Measurements from ENCODE around the gene FECH.

DNA sequence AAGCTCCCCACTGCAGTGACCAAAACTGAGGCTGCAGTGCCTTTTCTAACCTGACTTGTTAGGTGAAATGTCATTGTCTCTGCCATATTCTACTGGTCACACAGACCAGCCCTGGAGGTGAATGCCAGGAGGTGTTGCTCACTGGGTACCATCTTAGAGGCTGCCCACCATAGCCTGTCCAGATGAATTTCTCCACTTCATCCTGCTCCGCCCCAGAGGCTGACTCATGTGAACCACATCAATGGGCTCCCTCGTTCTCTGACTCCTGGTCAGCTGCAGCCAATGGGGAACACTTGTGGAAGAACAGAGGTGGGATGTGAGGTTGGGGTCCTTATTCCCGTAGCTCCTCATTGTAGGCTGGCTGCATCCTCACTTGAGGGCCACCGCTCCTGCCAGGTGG lies 38.5 kb upstream of the FECH start:
- TF ChIP-seq, protein P1, sequence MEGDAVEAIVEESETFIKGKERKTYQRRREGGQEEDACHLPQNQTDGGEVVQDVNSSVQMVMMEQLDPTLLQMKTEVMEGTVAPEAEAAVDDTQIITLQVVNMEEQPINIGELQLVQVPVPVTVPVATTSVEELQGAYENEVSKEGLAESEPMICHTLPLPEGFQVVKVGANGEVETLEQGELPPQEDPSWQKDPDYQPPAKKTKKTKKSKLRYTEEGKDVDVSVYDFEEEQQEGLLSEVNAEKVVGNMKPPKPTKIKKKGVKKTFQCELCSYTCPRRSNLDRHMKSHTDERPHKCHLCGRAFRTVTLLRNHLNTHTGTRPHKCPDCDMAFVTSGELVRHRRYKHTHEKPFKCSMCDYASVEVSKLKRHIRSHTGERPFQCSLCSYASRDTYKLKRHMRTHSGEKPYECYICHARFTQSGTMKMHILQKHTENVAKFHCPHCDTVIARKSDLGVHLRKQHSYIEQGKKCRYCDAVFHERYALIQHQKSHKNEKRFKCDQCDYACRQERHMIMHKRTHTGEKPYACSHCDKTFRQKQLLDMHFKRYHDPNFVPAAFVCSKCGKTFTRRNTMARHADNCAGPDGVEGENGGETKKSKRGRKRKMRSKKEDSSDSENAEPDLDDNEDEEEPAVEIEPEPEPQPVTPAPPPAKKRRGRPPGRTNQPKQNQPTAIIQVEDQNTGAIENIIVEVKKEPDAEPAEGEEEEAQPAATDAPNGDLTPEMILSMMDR (IDR thresholded peaks at IDR 0.05), result no peak
- no peak for TF ChIP-seq POLR2A (IDR thresholded peaks at IDR 0.05)
